Measurements from ENCODE around the gene PRCP.
A peak's percentile ranks its signal among the peaks of the same experiment; 100 is the strongest.

PRCP gene

DNA sequence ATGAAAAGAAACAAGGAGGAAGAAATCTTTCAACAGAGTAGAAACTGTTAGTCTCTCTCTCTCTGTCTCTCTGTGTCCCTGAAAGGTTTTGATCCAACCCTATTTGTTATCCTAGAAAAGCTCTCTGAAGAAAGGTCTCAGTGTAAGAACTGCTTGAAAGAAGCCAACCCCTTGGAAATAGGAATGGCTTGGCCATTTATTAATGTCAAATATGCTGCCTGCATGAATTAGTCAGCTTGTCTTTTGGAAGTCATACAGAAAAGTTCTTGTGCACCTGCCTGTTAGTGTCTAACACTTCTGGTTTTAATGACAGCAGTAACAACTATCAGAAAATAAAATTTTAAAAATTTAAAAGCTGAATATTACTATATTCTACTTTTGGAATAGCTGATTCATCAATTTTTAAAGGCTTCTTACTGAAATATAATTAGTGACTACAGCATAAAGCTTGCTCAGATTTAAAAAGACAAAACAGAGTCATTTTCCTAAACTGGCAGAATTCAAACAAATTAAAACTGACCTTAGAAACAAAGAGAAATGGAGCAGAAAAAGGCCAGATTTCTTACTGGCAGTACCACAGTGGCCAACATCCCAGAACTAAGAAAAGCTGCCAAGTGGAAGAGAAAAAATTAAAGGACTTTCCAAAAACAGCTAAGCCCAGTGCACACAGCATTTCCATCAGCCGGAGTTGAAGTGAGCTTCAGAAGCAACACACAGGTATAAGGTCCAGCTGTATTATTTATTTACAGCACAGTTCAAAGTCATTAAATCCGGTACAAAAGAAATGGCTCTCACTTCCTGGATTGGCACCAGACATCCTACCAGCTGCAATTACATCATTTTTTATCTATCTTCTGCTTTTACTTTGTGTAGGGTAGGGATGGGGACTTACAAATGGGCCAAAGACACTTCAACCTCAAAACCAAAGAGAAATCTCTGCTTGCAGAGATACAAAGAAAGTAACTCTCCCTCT lies 76.3 kb downstream of the PRCP start:
- no peak for DNase-seq

DNA sequence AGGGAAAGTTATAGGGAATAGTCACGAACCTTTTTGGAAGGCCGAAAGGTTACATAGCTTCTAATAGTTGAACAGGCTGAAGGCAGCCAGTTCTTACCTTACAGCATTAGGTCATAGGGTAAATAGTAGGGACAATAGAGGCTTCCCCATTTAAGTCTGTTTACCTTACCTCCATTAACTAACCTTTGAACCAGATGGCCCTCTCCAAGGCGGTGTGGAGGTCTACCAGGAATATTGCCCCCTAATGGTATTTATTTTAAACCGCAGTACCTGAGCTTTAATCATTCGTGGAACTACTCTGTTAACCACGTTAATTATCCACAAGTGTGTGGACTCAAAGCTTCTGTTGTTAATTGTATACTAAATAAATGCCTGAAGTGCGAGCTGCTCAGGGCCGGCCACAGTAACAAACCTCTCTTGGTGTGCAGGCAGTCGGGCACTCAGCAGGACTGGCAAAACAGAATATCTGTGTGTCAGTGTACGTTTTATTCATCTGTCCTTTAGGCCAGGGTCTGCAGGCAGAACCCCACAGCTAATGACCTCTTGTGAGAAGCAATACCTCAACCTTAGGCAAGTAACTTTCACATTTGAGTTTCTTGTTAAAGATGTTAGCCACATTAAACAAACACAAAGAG lies 81.7 kb downstream of the PRCP start:
- DNase-seq, result no peak

DNA sequence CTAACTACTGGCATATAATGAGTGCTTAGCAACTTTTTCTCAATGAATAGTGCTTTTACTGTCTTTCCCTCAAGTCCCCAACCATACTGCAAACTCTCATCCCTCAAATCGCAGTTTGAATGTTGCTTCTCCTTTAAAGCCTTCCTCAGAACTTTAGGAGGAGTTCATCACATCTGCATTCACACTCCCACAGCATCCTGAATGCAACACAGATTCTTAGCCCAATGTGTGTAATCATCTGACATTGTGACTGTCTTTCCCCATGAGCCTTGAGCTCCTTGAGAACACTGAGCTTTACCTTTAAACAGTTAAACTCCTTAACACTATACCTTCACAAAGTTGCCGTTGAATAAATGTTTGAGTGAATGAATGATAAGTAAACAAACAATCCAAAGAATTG lies 84.8 kb downstream of the PRCP start:
- DNase-seq, result no peak

DNA sequence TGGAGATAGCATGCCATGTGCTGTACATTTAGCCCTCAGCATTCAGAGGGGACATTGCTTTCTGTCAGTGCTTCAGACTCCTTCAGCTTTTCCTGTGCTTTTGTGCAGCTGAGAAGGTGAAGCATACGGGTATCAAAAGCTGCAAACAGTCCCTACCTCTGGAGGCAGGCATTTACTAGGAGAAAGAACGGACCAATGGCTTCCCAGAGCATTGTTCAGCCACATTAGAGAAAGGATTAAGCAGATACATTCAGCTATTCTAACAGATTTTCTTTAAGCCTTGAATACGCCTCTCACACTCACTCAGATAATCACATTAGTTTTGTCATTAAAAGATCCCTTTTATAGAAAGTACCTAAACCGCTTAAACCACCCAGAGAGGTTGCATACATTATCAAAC lies 85.9 kb downstream of the PRCP start:
- no peak for DNase-seq

DNA sequence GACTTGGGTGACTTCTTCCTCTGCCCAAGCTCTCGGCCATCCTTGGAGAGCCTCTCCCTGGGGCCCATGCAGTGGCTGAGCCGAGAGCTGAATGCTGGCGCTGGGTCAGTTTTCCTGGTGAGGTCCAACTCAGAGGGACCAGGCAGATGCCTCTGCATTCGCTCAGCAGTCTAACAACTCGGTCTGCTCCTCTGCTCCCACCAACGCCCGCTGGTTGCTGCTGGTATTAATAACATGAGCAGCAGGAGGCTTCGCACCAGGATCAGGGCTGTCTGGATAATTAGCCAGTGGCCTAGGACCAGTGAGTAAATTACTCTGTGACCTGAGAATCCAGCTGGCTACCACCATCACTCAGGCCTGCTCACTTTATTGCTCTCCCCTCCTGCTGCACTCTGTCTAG lies 88.9 kb downstream of the PRCP start:
- no peak for DNase-seq

DNA sequence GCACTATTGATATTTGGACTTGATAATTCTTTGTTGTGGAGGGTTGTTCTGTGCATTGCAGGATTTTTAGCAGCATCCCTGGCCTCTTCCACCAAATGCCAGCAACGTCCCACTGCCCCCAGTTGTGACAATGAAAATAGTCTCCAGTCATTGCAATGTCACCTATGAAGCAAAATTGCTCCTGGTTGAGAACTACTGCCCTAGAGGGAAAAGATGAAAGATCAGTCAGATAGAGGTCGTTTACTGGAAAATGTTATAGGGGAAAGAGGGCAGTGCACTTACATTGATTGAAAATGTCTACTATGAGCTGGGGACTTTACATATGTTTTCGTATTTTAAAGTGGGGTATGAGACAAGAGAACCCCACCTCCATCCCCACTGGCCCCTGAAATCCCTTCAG lies 89.5 kb downstream of the PRCP start:
- no peak for DNase-seq

DNA sequence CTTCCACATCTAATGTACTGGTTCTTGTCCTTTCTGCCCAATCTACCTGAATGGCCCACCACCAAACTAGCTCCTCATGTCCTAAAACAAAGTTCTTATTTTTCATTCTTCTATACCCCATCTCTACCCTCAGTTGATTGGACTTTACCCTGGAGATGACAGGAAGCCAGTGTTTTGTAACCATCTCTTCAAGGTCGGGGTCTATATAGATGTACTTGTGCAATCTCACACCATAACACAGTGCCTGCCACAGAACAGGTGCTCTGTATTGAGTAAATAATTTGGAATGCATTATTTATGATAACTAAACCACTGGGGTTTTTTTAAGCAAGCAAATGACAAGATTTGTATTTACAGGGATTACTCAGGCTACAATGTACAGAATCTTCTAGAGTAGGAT lies 89.9 kb downstream of the PRCP start:
- no peak for DNase-seq

DNA sequence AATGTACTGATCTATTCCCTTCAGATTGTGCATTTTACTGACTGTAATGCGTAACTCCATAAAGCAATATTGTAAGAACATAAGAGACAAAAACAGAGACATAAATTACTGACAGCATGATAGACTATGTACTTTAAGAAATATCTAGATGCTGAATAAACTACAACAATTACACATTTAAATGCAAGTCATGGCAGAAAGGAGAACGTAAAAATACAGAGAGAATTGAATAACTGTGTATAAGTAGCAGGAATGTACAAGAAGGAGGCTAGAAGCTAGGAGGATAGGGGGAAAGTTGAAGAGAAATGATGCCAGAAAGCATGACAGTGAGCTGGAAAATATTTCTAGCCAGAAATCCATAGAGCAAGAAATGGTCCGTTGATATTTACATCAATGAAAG lies 92.6 kb downstream of the PRCP start:
- no peak for DNase-seq

DNA sequence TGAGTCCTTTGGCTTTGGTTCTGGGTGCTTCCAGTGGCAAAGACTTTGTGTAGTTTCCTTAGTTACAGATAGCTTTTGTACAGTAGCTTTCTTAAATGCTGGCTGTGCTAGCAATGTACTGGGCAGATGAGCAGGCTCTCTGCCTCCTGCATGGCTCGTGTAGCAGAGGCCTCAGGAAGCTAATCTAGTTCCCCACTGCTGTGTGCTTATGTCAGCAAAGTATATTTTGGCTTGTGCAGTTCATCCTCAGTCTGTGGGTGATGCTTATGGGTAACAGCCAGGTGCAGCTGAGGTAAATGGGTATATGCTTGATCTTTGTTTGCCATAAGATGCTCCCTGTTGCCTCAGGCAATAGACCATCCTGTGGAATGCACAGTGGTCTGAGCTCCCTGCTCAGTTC lies 97.5 kb downstream of the PRCP start:
- DNase-seq, result no peak

DNA sequence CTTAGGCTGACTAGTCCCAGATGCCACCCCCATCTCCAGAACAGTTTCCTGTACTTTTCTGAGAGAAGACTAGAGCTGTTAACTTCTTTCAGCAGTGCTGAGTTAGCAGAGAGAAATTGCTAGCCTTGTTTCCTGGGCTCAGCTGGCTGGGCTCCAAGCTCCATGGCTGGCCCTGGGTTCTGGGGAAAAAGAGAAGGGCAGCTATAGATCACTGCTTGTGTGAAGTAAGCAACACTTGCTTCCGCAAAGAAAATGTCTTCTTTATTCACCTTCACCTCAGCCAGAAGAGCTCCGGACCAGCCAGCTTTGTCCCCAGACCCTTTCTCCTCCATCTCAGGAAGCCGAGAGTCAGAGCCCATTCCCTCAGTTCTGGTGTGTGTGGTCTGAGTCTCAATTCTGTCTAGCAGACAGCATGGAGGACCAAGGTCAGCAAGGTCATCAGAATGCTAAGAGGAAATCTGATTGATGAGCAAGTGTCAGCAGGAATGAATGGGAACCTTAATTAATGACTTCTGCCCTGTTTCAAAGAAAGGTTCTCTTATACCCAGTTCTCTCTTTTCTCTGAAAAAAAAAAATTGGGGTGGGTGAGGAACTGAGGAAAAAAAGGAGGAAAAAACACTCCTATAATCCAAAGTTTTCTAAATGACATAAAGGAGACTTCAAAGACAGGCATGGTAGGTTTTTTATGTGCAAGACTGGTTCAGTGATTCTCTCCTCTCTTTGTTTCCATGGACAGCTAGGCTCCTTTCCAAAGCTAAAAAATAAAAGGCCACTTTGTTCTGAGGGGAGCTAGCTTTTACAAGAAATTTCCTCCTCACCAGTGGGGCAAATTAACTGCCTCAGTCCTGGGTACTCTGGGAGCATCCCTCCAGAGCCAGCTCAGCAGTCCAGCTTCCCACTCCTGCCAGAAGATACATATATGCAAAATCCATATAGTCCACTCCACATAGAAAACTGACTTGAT lies 103.0 kb downstream of the PRCP start:
- DNase-seq, result no peak

DNA sequence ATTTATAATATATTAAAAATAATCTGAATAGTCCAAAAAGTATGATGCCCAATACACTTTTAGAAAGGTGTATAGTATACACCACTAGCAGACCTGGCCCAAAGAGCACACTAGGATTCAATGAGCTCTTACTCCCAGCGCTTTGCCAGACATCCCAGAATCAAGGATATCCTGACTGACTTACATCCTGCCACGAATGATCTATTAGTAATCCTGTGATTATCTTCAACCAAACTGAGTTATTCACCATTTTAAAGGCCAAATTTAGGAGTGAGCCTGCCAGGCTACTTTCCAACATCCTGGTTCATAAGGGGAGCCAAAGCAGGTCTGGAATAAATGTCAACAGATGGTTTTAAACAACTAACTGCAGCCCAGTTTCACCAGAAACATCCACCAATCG lies 105.7 kb downstream of the PRCP start:
- DNase-seq, result no peak

DNA sequence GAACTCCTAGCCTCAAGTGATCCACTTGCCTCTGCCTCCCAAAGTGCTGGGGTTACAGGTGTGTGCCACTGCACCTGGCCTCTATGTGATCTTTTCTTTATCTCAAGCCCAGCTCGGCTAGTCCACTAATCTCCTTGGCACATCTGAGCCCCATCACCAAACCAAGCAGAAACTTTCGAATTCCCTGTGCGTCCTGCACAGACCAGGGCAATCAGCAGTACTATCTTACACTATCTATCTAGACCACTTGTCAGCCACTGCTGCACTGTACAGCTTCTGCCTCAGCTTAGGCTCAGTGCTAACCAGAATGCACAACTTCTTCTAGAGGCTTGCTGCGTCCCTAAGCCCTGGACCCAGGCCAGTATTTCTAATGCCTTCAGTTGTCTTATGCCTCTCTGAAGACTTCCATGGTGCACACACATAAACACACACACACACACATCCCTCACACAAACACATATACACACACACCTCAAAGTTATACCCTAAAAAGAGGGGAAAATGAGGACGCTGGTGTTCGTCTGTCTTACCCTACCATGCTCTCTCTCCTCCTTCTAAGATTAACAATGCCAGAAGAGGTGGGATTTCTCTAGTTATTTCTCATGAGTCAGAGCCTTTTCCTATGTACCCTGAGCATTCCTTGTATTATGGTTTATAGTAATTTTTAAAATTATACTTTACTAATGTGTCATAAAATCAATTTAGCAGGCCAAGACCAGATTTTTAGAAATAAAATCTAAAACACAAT lies 107.2 kb downstream of the PRCP start:
- no peak for DNase-seq

DNA sequence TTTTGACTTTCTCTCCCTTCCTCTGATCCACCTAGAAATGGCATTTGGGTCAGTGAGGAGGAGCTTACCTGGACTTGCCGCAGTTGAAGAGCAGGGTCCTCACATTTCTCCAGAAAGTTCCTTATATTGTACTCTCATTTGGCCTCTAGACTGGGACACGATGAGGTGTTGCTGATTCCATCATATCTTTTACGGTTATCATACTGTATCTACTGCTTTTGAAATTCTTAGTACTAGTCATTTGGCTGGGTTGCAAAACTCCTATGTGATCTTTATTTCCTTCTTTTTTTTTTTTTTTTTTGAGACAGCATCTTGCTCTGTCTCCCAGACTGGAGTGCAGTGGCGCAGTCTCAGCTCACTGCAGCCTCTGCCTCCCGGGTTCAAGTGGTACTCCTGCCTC lies 107.9 kb downstream of the PRCP start:
- no peak for DNase-seq

DNA sequence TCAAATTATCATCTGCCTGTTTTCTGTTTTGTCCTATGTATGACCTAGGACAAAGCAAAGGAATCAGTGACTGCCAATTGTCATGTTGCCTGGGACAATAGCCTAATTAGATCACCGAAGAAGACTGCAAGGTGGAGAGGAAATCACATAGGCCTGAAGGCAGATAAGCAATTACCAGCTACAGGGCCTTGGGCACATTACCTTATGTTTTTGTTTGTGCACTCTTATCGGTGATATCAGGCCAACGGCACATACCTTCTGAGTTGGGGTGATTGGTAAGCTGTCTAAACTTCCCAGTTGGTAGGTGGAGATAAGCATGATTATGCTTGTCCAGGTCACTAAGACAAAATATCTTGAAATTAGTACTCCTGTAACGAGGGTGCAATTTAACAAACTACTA lies 108.5 kb downstream of the PRCP start:
- no peak for DNase-seq

DNA sequence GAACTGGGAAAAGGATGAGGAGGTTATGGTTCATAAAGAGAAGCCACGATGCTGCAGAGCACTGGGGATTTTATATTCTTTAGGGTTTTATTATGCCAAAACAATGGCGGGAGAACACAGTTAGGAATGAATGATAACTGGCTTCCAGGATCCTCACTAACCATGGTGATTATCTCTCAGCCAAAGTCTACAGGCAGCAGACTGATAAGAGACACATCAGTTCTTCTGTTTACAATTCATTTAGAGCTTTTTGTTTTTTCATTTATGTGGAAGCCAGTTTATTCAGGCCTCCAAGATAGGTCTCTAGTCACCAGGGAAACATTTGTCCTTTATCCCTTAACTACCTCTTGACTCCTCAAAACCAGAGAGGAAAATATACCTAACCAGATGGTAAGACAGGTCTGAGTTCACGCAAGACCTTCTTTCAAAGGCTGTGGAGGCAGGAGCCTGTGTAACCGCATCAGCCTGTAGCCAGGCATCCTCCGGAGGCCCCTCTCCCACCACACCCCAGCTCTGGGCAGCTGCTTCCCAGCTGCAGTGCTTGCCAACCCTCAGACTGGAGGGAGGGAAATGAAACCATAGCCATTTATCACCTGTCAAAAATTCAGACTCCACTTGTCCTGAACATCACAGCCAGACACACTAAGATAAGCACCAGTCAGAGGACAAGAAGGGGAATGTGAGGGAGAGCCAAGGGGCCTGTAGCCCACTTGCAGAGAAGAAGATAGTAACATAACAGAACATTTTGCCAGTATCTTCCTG lies 109.3 kb downstream of the PRCP start:
- DNase-seq, result peak; percentile 45

DNA sequence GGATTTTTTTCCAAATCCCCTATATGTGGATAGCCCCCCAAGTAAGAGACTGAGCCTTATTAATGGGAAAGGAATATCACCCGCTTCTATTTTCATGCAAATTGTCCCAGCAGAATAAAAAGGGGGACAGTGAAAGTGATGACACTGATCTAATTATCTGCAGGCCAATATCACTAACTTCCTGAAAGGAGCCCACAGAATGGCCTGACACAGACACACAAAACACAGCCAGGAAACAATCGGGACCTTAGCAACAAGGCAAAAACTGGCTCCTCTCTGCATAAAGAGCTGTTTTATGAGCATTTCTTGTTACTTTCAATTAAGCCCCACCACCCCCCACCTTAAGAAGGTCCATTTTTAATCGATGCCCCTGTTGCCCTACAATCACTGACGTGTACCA lies 112.2 kb downstream of the PRCP start:
- DNase-seq, result no peak

DNA sequence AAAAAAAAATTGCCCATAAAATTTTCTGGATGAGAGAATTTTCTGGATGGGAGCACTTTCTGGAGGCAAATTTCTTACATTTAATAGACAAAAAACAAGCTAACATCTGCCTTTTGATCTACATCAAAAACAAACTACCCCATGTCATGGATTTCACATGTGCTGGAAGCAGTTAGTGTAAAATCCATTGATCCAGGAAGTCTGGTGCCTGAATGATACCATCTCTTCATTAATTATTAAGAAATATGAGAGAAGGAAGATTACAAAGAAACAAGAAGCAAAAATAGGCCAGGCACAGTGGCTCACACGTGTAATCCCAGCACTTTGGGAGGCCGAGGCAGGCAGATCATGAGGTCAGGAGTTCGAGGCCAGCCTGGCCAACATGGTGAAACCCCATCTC lies 113.4 kb downstream of the PRCP start:
- DNase-seq, result no peak

DNA sequence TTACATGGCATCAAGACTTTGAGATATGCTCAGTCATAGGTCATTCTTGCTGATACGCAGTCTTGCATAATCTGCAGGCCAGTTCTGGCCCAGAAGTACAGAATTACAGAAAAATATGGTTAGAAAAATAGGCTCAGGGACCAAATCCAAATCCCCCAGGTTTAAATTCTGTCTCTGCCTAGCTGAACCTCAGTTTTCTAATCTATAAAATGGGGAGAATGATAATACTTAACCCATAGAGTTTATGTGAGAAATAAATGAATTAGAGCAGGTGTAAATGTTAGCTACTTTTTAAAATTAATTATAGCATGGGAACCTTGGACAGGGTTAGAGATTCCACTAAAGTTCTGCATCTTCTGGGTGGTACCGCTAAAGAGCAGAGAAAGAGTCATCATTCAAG lies 114.2 kb downstream of the PRCP start:
- no peak for DNase-seq

DNA sequence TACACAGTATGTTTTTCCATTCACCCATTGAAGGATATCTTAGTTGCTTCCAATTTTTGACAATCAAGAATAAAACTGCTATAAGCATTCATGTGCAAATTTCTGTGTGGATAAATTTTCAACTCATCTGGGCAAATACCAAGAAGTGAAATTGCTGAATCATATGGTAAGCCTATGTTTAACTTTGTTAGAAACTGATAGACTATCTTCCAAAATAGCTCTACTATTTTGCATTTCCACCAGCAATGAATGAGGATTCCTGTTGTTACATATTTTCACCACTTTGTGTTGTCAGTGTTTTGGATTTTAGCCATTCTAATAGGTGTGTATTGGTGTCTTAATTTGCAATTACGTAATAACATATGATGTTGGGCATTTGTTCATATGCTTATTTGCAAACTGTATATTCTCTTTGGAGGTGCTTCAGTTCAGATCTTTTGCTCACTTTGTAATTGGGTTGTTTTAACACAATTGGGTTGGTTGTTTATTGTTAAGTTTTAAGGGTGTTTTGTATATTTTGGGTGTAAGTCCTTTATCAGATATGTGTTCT lies 117.3 kb downstream of the PRCP start:
- no peak for DNase-seq

DNA sequence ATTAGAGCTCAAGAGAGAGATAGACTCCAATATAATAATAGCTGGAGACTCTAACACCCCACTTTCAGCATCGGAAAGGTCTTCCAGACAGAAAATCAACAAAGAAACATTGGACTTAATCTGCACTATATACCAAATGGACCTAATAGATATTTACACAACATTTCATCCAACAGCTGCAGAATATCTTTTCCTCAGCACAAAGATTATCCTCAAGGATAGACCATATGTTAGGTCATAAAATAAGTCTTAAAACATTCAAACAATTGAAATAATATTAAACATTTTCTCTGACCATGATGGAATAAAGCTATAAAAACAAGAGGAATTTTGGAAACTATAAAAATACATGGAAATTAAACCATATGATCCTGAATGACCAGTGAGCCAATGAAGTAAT lies 121.5 kb downstream of the PRCP start:
- no peak for DNase-seq

DNA sequence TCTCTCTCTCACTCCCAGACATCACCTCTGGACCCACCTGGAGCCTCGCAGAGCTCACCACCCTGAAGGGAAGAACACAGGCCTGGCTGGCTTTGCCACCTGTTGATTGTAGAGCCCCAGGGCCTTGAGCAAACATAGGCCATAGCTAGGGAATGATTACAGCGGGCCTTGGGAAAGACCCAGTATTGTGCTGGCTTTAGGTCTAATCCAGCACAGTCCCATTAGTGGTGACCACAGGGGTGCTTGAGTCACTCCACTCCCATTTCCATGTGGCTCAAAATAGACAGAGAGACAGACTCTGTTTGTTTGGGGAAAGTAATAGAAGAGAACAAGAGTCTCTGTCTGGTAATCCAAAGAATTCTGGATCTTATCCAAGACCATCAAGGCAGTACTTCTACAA lies 123.9 kb downstream of the PRCP start:
- no peak for DNase-seq

Measured in NCI-H1694 treated with DMSO at 0.1 percent for 48 hours (cell line).